ENCODE results near the gene OPCML. TPM values are rescaled to one million over a fixed set of nuclear protein-coding genes. Genes with fewer than 3 reads are reported as not detected.

Gene OPCML
- polyA plus RNA-seq, 3 donors, result not detected

DNA sequence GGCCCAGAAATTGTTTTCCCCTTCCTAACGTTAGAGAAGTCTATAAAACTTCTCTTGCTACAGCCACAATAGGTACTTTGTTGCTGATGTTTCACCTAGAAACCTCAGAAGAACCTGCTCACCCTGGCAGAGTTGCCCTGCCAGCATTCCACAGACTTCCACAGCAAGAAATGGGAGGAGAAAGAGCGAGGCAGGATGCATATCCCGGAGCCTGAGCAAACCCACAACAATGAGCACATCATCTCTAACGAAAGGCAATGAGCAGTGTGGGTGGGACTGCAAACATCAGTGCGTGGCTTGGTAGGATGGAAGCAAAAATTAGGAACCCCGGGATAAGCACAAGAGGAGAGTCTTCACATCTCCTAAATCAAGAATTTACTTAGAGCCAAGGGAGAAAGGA lies 892.3 kb downstream of the OPCML start:
- Histone ChIP-seq H3K79me2 (ENCODE audit: insufficient read depth, low read length) (no peaks in the 10 kb centered on the region), H3K27ac (ENCODE audit: low read depth in 1 of 2, low read length in 2 of 2) (no peak overlapping the region), H3K36me3 (replicated peaks in 1 of 2; ENCODE audit: control insufficient read depth in 1 of 2, insufficient read depth in 2 of 2, low read length in 2 of 2) (no peaks in the 10 kb centered on the region), H3K4me2 (replicated peaks; ENCODE audit: extremely low read depth, low read length, poor library complexity, severe bottlenecking) (no peak overlapping the region), H3K9me3 (replicated peaks in 1 of 2; ENCODE audit: control insufficient read depth in 1 of 2, insufficient read depth in 1 of 2, low read length in 2 of 2) (peaks cover 0 to 6% of the 10 kb centered on the region in 2 donors), H2AFZ (ENCODE audit: insufficient read depth, low read depth, low read length, poor library complexity, severe bottlenecking) (no peak overlapping the region), H4K20me1 (ENCODE audit: insufficient read depth, low read length) (no peaks in the 10 kb centered on the region), H3K4me3 (replicated peaks in 1 of 3; ENCODE audit: low read depth in 2 of 3, low read length in 3 of 3) (no peak overlapping the region), H3K4me1 (ENCODE audit: control insufficient read depth in 1 of 2, insufficient read depth in 2 of 2, low read length in 2 of 2) (no peaks in the 10 kb centered on the region), H3K9ac (ENCODE audit: insufficient read depth, low read length, poor library complexity, severe bottlenecking) (no peak overlapping the region), H3K27me3 (ENCODE audit: control insufficient read depth in 2 of 2, insufficient read depth in 2 of 2, low read length in 2 of 2) (no peaks in the 10 kb centered on the region)
- H3K4me1 Mint-ChIP-seq, result no peaks in the 10 kb centered on the region
- TF ChIP-seq, protein P1, sequence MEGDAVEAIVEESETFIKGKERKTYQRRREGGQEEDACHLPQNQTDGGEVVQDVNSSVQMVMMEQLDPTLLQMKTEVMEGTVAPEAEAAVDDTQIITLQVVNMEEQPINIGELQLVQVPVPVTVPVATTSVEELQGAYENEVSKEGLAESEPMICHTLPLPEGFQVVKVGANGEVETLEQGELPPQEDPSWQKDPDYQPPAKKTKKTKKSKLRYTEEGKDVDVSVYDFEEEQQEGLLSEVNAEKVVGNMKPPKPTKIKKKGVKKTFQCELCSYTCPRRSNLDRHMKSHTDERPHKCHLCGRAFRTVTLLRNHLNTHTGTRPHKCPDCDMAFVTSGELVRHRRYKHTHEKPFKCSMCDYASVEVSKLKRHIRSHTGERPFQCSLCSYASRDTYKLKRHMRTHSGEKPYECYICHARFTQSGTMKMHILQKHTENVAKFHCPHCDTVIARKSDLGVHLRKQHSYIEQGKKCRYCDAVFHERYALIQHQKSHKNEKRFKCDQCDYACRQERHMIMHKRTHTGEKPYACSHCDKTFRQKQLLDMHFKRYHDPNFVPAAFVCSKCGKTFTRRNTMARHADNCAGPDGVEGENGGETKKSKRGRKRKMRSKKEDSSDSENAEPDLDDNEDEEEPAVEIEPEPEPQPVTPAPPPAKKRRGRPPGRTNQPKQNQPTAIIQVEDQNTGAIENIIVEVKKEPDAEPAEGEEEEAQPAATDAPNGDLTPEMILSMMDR (IDR thresholded peaks at IDR 0.05), result no peak
- no peaks in the 10 kb centered on the region for H3K27me3 Mint-ChIP-seq (ENCODE audit: low read depth in 3 of 3)
- no peak overlapping the region for H3K27ac Mint-ChIP-seq
- intact Hi-C loops (cut with micrococcal nuclease), result no loop called here
- DNase-seq, result no peak
- 100% methylated on average over 1 of the region's 6 CpGs for WGBS (ENCODE audit: insufficient coverage)
- H3K4me3 Mint-ChIP-seq, result no peak overlapping the region
- no peaks in the 10 kb centered on the region for H3K36me3 Mint-ChIP-seq
- H3K9me3 Mint-ChIP-seq, result peaks cover 0 to 13% (median 5%) of the 10 kb centered on the region in 7 donors

DNA sequence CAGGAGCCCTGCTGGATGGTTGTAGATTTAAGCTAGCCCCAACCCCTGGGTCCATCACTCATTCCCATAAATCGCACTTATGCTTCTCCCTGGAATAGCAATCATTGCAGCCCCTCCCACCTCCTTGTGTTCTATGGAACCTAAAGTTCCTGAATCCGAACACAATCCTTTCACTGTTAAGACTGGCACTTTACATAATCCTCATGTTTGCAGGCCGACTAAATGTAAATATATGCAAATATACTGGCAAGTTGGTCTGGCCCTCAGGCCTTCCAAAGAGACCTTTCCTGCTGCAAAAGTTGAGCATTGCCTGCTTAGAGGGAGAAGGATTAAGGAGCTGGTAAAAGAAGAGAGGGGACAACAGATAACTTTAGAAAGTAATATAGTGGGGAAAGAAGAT lies 892.9 kb downstream of the OPCML start:
- Histone ChIP-seq H3K9me3 (replicated peaks in 1 of 2; ENCODE audit: control insufficient read depth in 1 of 2, insufficient read depth in 1 of 2, low read length in 2 of 2) (peaks cover 0 to under 1% of the 10 kb centered on the region in 2 donors), H3K27me3 (ENCODE audit: control insufficient read depth in 2 of 2, insufficient read depth in 2 of 2, low read length in 2 of 2) (no peaks in the 10 kb centered on the region), H3K4me3 (replicated peaks in 1 of 3; ENCODE audit: low read depth in 2 of 3, low read length in 3 of 3) (no peak overlapping the region), H3K36me3 (replicated peaks in 1 of 2; ENCODE audit: control insufficient read depth in 1 of 2, insufficient read depth in 2 of 2, low read length in 2 of 2) (no peaks in the 10 kb centered on the region), H4K20me1 (ENCODE audit: insufficient read depth, low read length) (no peaks in the 10 kb centered on the region), H3K4me1 (ENCODE audit: control insufficient read depth in 1 of 2, insufficient read depth in 2 of 2, low read length in 2 of 2) (no peaks in the 10 kb centered on the region), H3K9ac (ENCODE audit: insufficient read depth, low read length, poor library complexity, severe bottlenecking) (no peak overlapping the region), H3K27ac (ENCODE audit: low read depth in 1 of 2, low read length in 2 of 2) (no peak overlapping the region), H3K4me2 (replicated peaks; ENCODE audit: extremely low read depth, low read length, poor library complexity, severe bottlenecking) (no peak overlapping the region), H3K79me2 (ENCODE audit: insufficient read depth, low read length) (no peaks in the 10 kb centered on the region), H2AFZ (ENCODE audit: insufficient read depth, low read depth, low read length, poor library complexity, severe bottlenecking) (no peak overlapping the region)
- Mint-ChIP-seq H3K4me3 (no peak overlapping the region), H3K4me1 (no peaks in the 10 kb centered on the region), H3K27ac (no peak overlapping the region), H3K27me3 (ENCODE audit: low read depth in 3 of 3) (no peaks in the 10 kb centered on the region), H3K9me3 (peaks cover 0 to 13% (median 5%) of the 10 kb centered on the region in 7 donors), H3K36me3 (no peaks in the 10 kb centered on the region)
- no peak for DNase-seq
- WGBS (ENCODE audit: insufficient coverage), result no CpG with 5 or more reads among the region's 3 CpGs
- intact Hi-C loops (cut with micrococcal nuclease), result no loop called here
- TF ChIP-seq, protein P1 (IDR thresholded peaks at IDR 0.05), result no peak
